Chondrocyte (in vitro differentiated cells): ENCODE measurements around the gene NBPF9. TPM values are rescaled to one million over a fixed set of nuclear protein-coding genes. Genes with fewer than 3 reads are reported as not detected.
"Not testable (repeated sequence)": the region's sequence is repeated elsewhere in the genome, so short reads cannot be mapped to it uniquely, and the experiment has no call there.

Source experiments
- DNase-seq: peaks from one replicate; pipeline ENCODE4 v3.0.0; 2021; ENCODE audit warnings: mixed read lengths, low spot score
- H3K27ac Mint-ChIP-seq: one replicate; pipeline ENCODE4 v1.8.0; 2021; ENCODE audit warnings: mild to moderate bottlenecking, moderate library complexity, mixed read lengths; ENCODE audit not compliant: unreplicated experiment
- H3K27me3 Mint-ChIP-seq: 2 replicates; pipeline ENCODE4 v1.8.0; 2021; ENCODE audit warnings: low read depth, mixed read lengths
- H3K36me3 Mint-ChIP-seq: 2 replicates; pipeline ENCODE4 v1.8.0; 2021; ENCODE audit warnings: low read depth, mixed read lengths
- H3K4me1 Mint-ChIP-seq: 2 replicates; pipeline ENCODE4 v1.8.0; 2021; ENCODE audit warnings: low read depth, mild to moderate bottlenecking, mixed read lengths
- H3K4me3 Mint-ChIP-seq: one replicate; pipeline ENCODE4 v1.8.0; 2021; ENCODE audit warnings: mild to moderate bottlenecking, moderate library complexity, mixed read lengths; ENCODE audit not compliant: unreplicated experiment
- H3K9me3 Mint-ChIP-seq: 2 replicates; pipeline ENCODE4 v1.8.0; 2021; ENCODE audit warnings: low read depth, mixed read lengths
- total RNA-seq: library from RNA; stranded (reverse); gene quantifications from 3 replicates; pipeline ENCODE4 v1.2.1, GENCODE V29; 2021
- TF ChIP-seq, protein P1 (sequence below): fragments of 200-600 bp; sonication (generic); IDR thresholded peaks from 2 replicates; pipeline ENCODE4 v1.5.0; 2021; ENCODE audit warnings: antibody characterized with exemption, mild to moderate bottlenecking, moderate library complexity

Gene NBPF9
- total RNA-seq, 1 donor from 2014 or later, result 25.9 TPM

DNA sequence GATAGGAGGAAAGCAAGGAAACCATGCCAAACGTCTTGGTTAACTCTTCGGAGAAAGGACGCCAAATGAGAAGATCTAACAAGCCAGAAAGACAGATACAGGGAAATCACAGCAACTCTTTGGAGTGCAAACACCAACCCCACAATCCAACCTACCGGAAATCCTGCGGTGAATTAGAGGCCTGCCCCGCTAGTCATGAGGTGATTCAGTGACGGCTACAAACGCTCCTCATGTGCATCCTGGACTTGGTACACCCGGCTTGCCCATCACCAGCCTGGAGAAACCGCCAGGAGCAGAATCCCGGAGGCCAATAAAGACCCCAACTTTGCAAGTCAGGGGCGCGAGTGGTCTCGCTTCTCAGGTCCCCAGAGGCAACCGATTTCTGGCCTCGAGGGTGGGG is 777 bp downstream of the NBPF9 start:
- not testable (repeated sequence) for DNase-seq, H3K36me3 Mint-ChIP-seq, H3K27me3 Mint-ChIP-seq, H3K9me3 Mint-ChIP-seq, H3K27ac Mint-ChIP-seq, H3K4me1 Mint-ChIP-seq
- peak overlapping the region; percentile 63 for H3K4me3 Mint-ChIP-seq

DNA sequence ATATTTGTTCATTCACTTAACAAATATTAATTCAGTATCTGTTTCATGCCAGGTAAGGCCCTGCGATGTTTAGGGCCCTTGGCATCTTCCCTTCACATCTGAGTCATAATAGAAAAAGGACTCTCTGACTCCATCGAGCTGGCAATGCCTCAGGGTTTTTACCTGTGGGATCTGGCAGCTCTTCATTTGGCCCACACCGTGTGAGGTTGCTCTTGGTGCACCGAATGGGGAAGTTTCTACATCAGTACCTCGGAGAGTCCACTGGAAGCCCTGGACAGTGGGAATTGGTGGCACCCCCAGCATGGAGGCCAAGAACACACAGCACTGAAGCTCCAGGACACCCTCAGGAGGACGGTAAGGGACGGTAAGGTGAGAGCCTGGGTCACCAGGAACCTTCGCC is 5.1 kb downstream of the NBPF9 start:
- not testable (repeated sequence) for H3K4me1 Mint-ChIP-seq, H3K4me3 Mint-ChIP-seq, H3K36me3 Mint-ChIP-seq, H3K27ac Mint-ChIP-seq, H3K9me3 Mint-ChIP-seq, H3K27me3 Mint-ChIP-seq, DNase-seq

DNA sequence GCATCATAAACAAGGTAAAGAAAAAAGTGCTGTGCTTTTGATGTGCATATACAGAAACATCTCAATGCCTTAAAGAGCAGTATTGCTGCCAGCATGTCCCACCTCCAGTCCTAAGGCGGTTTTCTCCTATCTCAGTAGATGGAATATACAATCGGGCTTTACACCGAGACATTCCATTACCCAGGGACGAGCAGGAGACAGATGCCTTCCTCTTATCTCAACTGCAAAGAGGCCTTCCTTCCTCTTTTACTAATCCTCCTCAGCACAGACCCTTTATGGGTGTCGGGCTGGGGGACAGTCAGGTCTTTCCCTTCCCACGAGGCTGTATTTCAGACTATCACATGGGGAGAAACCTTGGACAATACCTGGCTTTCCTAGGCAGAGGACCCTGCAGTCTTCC is 10.2 kb downstream of the NBPF9 start:
- not testable (repeated sequence) for H3K27ac Mint-ChIP-seq, H3K9me3 Mint-ChIP-seq, H3K4me3 Mint-ChIP-seq, H3K36me3 Mint-ChIP-seq, H3K4me1 Mint-ChIP-seq, DNase-seq, H3K27me3 Mint-ChIP-seq

DNA sequence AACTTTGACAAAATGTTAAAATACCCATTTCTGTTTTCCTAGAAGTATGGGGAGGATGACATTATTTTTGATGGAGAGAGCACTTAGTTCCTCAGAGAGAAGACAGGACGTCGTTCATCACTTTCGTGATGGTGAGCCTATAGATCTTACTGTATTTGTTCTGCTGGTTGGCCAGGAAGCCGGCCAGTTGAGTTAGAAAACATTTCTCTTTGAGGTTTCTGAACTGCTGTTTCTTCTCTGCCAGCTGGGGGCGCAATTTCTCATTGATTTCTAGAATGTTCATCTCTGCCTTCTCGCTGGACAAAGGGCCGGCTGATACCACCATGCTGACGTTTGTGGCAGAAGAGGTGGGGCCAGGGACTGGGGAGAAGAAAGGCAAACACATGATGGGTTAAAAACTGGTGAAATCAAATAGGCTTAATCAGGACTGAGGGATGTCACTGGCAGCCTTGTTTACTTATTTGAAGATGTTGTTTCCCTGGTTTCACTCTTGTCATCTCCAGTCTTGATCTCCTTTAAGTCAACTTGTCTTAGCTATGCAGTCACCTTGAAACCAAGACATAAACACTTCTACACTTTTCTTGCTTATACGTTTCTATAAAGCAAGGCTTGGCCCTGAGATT is 27.7 kb downstream of the NBPF9 start:
- H3K27ac Mint-ChIP-seq, H3K4me3 Mint-ChIP-seq, DNase-seq, H3K27me3 Mint-ChIP-seq, H3K4me1 Mint-ChIP-seq, H3K9me3 Mint-ChIP-seq, H3K36me3 Mint-ChIP-seq: not testable (repeated sequence)
- TF ChIP-seq, protein P1, sequence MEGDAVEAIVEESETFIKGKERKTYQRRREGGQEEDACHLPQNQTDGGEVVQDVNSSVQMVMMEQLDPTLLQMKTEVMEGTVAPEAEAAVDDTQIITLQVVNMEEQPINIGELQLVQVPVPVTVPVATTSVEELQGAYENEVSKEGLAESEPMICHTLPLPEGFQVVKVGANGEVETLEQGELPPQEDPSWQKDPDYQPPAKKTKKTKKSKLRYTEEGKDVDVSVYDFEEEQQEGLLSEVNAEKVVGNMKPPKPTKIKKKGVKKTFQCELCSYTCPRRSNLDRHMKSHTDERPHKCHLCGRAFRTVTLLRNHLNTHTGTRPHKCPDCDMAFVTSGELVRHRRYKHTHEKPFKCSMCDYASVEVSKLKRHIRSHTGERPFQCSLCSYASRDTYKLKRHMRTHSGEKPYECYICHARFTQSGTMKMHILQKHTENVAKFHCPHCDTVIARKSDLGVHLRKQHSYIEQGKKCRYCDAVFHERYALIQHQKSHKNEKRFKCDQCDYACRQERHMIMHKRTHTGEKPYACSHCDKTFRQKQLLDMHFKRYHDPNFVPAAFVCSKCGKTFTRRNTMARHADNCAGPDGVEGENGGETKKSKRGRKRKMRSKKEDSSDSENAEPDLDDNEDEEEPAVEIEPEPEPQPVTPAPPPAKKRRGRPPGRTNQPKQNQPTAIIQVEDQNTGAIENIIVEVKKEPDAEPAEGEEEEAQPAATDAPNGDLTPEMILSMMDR, result peak; percentile 47

DNA sequence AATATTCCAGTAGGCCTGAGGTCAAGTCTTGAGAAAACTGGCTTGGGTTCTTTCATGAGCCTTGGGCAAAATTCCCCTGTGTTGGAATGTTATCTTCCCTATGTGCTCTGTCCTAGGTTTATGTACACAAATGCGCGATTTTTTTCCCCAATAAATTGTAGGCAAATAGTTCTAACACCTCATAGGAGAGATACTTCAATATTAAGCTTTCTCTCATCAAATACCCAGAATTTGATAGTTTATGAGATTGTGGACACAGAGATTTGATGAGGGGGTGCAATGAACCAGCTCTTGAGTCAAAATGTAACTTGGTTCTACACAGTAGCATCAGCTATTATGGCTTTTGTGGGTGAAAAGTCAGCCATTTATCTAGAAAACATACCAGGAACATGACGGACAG is 38.7 kb downstream of the NBPF9 start:
- H3K27ac Mint-ChIP-seq, H3K4me1 Mint-ChIP-seq, H3K4me3 Mint-ChIP-seq, H3K27me3 Mint-ChIP-seq, H3K9me3 Mint-ChIP-seq, DNase-seq: not testable (repeated sequence)
- H3K36me3 Mint-ChIP-seq, result peaks cover 11% of the 10 kb centered on the region

DNA sequence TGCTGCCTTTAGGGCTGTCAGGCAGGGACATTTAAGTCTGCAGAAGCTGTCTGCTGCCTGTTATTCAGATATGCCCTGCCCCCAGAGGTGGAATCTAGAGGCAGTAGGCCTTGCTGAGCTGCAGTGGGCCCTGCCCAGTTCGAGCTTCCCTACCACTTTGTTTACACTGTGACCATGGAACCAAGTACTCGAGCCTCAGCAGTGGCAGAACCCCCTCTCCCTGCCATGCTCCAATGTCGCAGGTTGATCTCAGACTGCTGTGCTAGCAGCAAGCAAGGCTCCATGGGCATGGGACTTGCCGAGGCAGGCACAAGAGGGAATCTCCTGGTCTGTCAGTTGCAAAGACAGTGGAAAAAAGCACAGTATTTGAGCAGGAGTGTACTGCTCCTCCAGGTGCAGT is 60.3 kb downstream of the NBPF9 start:
- H3K4me1 Mint-ChIP-seq, H3K36me3 Mint-ChIP-seq, DNase-seq, H3K27ac Mint-ChIP-seq, H3K9me3 Mint-ChIP-seq, H3K4me3 Mint-ChIP-seq, H3K27me3 Mint-ChIP-seq: not testable (repeated sequence)

DNA sequence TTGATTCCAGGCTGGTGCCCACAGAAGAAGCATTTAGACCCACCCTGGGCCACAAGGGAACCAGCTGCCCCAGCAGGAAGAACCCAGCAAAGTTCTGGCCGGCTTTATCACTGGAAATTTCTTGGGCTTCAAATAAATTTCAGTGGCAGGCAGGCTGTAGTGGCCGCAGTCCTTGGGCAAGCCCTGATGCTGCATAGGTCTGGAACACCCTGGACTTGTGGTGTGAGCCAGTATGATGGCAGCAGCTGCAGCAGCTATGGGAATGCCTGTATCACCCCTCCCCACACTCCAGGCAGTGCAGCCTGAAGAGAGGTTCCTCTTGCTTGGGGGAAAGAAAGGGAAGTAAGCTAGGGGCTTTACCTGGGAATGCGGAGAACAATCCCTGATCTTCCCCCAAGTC is 69.4 kb downstream of the NBPF9 start:
- H3K9me3 Mint-ChIP-seq, H3K4me1 Mint-ChIP-seq, H3K27me3 Mint-ChIP-seq, H3K27ac Mint-ChIP-seq, H3K4me3 Mint-ChIP-seq, DNase-seq: not testable (repeated sequence)
- H3K36me3 Mint-ChIP-seq, result peaks cover 12% of the 10 kb centered on the region

DNA sequence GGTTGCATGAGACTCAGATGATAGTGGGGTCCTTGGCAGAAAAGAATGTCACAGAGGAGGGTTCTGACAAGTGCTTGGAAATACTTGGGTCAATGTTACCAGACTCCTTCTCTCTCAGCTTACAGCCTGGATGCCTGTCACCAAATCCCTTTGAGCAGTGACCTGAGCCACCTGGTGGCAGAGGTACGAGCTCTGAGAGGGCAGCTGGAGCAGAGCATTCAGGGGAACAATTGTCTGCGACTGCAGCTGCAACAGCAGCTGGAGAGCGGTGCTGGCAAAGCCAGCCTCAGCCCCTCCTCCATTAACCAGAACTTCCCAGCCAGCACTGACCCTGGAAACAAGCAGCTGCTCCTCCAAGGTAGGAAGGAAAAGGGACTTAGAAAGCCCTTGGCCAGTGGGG is 79.0 kb downstream of the NBPF9 start:
- not testable (repeated sequence) for H3K9me3 Mint-ChIP-seq, H3K4me3 Mint-ChIP-seq, H3K4me1 Mint-ChIP-seq, H3K27me3 Mint-ChIP-seq, H3K36me3 Mint-ChIP-seq, H3K27ac Mint-ChIP-seq, DNase-seq

DNA sequence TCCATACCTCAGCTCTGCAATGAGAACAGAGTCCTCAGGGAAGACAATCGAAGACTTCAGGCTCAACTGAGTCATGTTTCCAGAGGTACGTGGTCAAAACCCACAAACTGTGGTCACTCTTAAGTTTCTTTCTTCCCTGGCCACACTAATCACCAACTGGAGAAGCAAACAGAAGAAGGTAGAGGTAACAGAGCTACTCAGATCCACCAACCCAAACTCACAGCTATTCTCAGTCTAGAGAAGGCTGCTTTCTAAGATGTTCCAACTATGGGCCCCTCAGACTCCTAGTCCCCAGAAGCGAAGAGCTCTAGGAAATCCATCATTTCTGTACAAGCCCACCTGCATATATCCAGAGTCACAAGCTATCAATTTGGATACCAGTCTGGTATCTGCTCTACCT is 84.8 kb downstream of the NBPF9 start:
- H3K9me3 Mint-ChIP-seq, H3K27ac Mint-ChIP-seq, H3K4me3 Mint-ChIP-seq, H3K4me1 Mint-ChIP-seq, H3K27me3 Mint-ChIP-seq, DNase-seq, H3K36me3 Mint-ChIP-seq: not testable (repeated sequence)

DNA sequence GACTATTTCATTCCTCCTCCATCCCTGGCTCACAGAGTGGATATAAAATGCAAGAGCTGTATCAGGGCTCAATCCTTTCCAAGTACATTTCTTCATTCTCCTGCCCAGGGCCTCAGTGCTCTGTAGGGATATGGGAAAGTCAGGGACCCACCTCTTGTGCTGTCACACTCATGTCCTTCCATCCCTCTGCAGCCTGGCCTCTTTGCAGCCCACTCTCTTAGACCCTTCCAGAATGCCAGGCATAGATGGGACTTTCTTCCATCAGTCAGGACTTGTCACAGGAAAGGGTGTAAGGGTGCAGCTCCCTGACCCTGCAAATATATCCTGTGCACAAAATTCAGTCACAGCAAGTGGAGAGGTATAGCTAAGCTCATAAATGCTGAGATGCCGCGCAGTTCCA is 86.7 kb downstream of the NBPF9 start:
- not testable (repeated sequence) for H3K27me3 Mint-ChIP-seq, H3K9me3 Mint-ChIP-seq, H3K27ac Mint-ChIP-seq, H3K4me3 Mint-ChIP-seq, H3K36me3 Mint-ChIP-seq, DNase-seq, H3K4me1 Mint-ChIP-seq

DNA sequence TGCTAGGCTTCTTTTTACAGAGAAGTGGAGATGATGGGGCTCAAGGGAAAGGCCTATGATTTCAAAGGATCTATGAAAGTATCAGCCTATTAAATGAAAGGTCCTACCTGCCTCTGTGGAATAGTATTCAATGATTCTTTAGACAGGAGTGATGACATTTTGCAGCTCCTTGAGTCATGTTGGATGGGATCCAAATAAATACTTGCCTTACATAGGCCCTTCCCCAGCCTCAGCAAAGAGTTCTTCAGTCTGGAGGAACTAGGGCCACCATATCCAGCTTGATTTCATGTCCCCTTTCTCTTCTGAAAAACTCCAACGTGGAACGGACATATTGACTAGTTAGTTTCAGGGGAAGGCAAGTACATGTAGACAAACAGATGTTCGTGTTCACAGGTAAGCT is 87.8 kb downstream of the NBPF9 start:
- not testable (repeated sequence) for H3K36me3 Mint-ChIP-seq

DNA sequence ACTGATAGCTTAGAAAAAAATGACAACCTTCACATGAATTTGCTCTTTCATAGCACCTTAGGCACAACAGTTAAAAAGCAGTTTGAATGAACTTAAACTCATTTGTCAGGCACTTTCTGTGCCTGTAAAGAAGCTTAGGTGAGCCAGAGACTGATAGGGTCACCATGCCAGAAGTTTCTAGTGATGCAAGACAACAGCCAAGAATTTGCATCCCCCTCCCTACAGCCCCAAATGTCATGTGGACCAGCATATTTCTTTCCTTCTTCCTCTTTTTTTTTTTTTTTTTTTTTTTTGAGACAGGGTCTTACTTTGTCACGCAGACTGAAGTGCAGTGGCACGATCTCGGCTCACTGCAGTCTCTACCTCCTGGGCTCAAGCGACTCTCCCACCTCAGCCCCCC is 89.8 kb downstream of the NBPF9 start:
- H3K36me3 Mint-ChIP-seq, result peaks cover 11% of the 10 kb centered on the region
- not testable (repeated sequence) for H3K27me3 Mint-ChIP-seq, H3K27ac Mint-ChIP-seq, H3K9me3 Mint-ChIP-seq, H3K4me1 Mint-ChIP-seq, DNase-seq, H3K4me3 Mint-ChIP-seq

More for the DNA sequence above, 87.8 kb downstream of the NBPF9 start:
- not testable (repeated sequence) for H3K27ac Mint-ChIP-seq, H3K27me3 Mint-ChIP-seq, H3K4me3 Mint-ChIP-seq, H3K9me3 Mint-ChIP-seq, DNase-seq, H3K4me1 Mint-ChIP-seq

DNA sequence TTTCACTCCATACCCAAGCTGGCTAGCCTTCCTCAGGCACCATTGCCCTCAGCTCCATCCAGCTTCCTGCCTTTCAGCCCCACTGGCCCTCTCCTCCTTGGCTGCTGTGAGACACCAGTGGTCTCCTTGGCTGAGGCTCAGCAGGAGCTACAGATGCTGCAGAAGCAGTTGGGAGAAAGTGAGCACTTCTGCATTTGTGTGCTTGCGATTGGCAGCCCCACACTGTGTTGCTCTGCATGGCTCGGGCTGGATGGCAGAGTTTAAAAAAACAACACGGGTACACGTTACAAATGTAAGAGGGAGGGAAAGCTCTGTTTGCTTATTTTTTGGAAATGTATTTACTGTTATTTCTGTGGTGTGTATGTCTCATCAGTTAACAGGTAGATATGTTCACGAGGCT is 90.8 kb downstream of the NBPF9 start:
- not testable (repeated sequence) for H3K9me3 Mint-ChIP-seq, H3K4me3 Mint-ChIP-seq, DNase-seq, H3K27me3 Mint-ChIP-seq, H3K4me1 Mint-ChIP-seq, H3K27ac Mint-ChIP-seq
- H3K36me3 Mint-ChIP-seq, result peaks cover 11% of the 10 kb centered on the region
